B cell (primary cell): ENCODE measurements around the gene MOK. TPM values are rescaled to one million over a fixed set of nuclear protein-coding genes. Genes with fewer than 3 reads are reported as not detected.

ENCODE experiments used
- ATAC-seq: fragments of 200-7000 bp; cut with Tn5 transposase; one replicate; pipeline ENCODE4 v1.10.0; 2021; ENCODE audit warnings: low read depth, mild to moderate bottlenecking, moderate number of reproducible peaks, moderate library complexity
- CTCF ChIA-PET: fragments of 350-600 bp; sonication (Branson Sonifier 250); formaldehyde crosslinking; loops from one replicate; lab custom pipeline; 2021; ENCODE audit warnings: antibody characterized with exemption, inconsistent platforms; lab: Charles Lee
- POLR2A ChIA-PET: fragments of 350-600 bp; sonication (Branson Sonifier 250); formaldehyde crosslinking; loops from one replicate; lab custom pipeline; 2021; ENCODE audit warnings: antibody characterized with exemption; lab: Charles Lee
- DNase-seq: peaks from one replicate; pipeline ENCODE4 v3.0.0; 2013
- H2AFZ ChIP-seq: 2 replicates; pipeline ENCODE4 v1.6.1; 2012; ENCODE audit warnings: mild to moderate bottlenecking, low read depth, low read length; ENCODE audit not compliant: insufficient read depth, poor library complexity, severe bottlenecking
- H3K27ac ChIP-seq, 2 donors: 1 replicate in 1 of 2; 2 replicates in 1 of 2; pipeline ENCODE4 v1.5.1; 2012 to 2013; ENCODE audit warnings: low read length in 2 of 2, mild to moderate bottlenecking in 2 of 2, moderate library complexity in 1 of 2
- H3K27me3 ChIP-seq, 4 experiments: fragments of 200-600 bp in 1 of 4; sonication (generic) in 1 of 4; replicated peaks in 1 of 4; 1 replicate in 2 of 4; 2 replicates in 2 of 4; pipeline versions ENCODE4 v1.6.1 to v1.7.0; 2013 to 2016; ENCODE audit warnings: low read length in 3 of 4, mild to moderate bottlenecking in 2 of 4, mixed read lengths in 1 of 4, moderate library complexity in 1 of 4; ENCODE audit not compliant: insufficient read depth in 4 of 4, control insufficient read depth in 3 of 4; ENCODE audit errors: control extremely low read depth in 1 of 4
- H3K36me3 ChIP-seq, 2 experiments: replicated peaks in 1 of 2; 1 replicate in 1 of 2; 2 replicates in 1 of 2; pipeline versions ENCODE4 v1.6.1 to v1.7.1; 2013; ENCODE audit warnings: low read length in 1 of 2; ENCODE audit not compliant: insufficient read depth in 2 of 2, control insufficient read depth in 1 of 2; ENCODE audit errors: control extremely low read depth in 1 of 2, extremely low read depth in 1 of 2
- H3K4me1 ChIP-seq, 2 donors: fragments of 200-600 bp in 1 of 2; sonication (generic) in 1 of 2; 1 replicate in 1 of 2; 2 replicates in 1 of 2; pipeline versions ENCODE4 v1.5.1 to v1.6.1; 2013 to 2017; ENCODE audit warnings: low read length in 2 of 2; ENCODE audit not compliant: control insufficient read depth in 2 of 2, insufficient read depth in 2 of 2
- H3K4me2 ChIP-seq: replicated peaks from 2 replicates; pipeline ENCODE3; 2012; ENCODE audit warnings: mild to moderate bottlenecking, low read depth, low read length; ENCODE audit not compliant: poor library complexity, severe bottlenecking
- H3K4me3 ChIP-seq, 5 experiments: fragments of 200-600 bp in 1 of 5; sonication (generic) in 1 of 5; 1 replicate in 3 of 5; 2 replicates in 2 of 5; pipeline versions ENCODE4 v1.5.1 to v1.7.0; 2011 to 2016; ENCODE audit warnings: low read length in 4 of 5, mild to moderate bottlenecking in 4 of 5, low read depth in 2 of 5, control low read depth in 1 of 5, moderate library complexity in 1 of 5; ENCODE audit not compliant: insufficient read depth in 1 of 5; ENCODE audit errors: control extremely low read depth in 1 of 5, extremely low read depth in 1 of 5
- H3K79me2 ChIP-seq: fragments of 200-600 bp; sonication (generic); one replicate; pipeline ENCODE4 v1.6.0; 2016; ENCODE audit warnings: low read length; ENCODE audit not compliant: control insufficient read depth, insufficient read depth
- H3K9ac ChIP-seq: fragments of 200-600 bp; sonication (generic); 2 replicates; pipeline ENCODE4 v1.6.1; 2017; ENCODE audit warnings: mild to moderate bottlenecking, low read length, moderate library complexity
- H3K9me3 ChIP-seq, 3 donors: one replicate each; pipeline versions ENCODE4 v1.6.1 to v1.7.1; 2013; ENCODE audit warnings: low read length in 2 of 3; ENCODE audit not compliant: control insufficient read depth in 2 of 3, insufficient read depth in 1 of 3; ENCODE audit errors: control extremely low read depth in 1 of 3
- H4K20me1 ChIP-seq: 2 replicates; pipeline ENCODE4 v1.6.0; 2012; ENCODE audit warnings: mild to moderate bottlenecking, low read length; ENCODE audit not compliant: insufficient read depth, control insufficient read depth, poor library complexity, severe bottlenecking
- H3K27ac Mint-ChIP-seq: one replicate; pipeline ENCODE4 v1.8.0; 2021; ENCODE audit warnings: mixed read lengths
- H3K27me3 Mint-ChIP-seq: one replicate; pipeline ENCODE4 v1.8.0; 2021; ENCODE audit warnings: mixed read lengths
- H3K4me1 Mint-ChIP-seq: one replicate; pipeline ENCODE4 v1.8.0; 2021; ENCODE audit warnings: mixed read lengths
- H3K4me3 Mint-ChIP-seq: one replicate; pipeline ENCODE4 v1.8.0; 2021; ENCODE audit warnings: mixed read lengths
- H3K9me3 Mint-ChIP-seq: one replicate; pipeline ENCODE4 v1.8.0; 2022; ENCODE audit warnings: mixed read lengths; ENCODE audit not compliant: insufficient read depth
- CTCF ChIP-seq: fragments of 200-600 bp; IDR thresholded peaks from one replicate; pipeline ENCODE4 v1.8.0; 2022; ENCODE audit warnings: antibody characterized with exemption, mild to moderate bottlenecking
- EZH2 ChIP-seq: IDR thresholded peaks from 2 replicates; pipeline ENCODE4 v1.6.1; 2012; ENCODE audit warnings: borderline replicate concordance, low read depth, mild to moderate bottlenecking, moderate library complexity, low read length; ENCODE audit not compliant: insufficient read depth, poor library complexity, severe bottlenecking
- WGBS: methylation state at CpG from one replicate; pipeline ENCODE4 v1.1.5; 2013; ENCODE audit warnings: missing lambda C conversion rate; ENCODE audit not compliant: insufficient coverage; 5-methylcytosine and 5-hydroxymethylcytosine counted together
- intact Hi-C: fragments of 100-400 bp; cut with micrococcal nuclease; formaldehyde crosslinking; loops from one replicate; pipeline ENCODE4 v1.10.0; 2022
- polyA plus RNA-seq: library from polyadenylated mRNA; depleted of rRNA; stranded (reverse); fragments of >200 nt; gene quantifications from 2 replicates; pipeline ENCODE4 v1.2.3, GENCODE V29; 2012
- total RNA-seq, 2 donors: library from RNA; stranded (reverse); fragments of 120-200 nt in 1 of 2; gene quantifications; 1 replicate in 1 of 2; 2 replicates in 1 of 2; pipeline versions ENCODE4 v1.2.3 to v1.2.4, GENCODE V29; 2013 to 2022

The MOK gene
- total and polyA plus RNA-seq, 2 donors (not counting 1 experiment from before 2014, with no cell fraction given), result 1.2 to 3.0 TPM

GRCh38 chr14:102326583-102326982 lies 21.6 kb upstream of the MOK start:
- no peak overlapping the region for H3K9ac ChIP-seq
- CTCF ChIA-PET, result no interaction called here
- no peak overlapping the region for H2AFZ ChIP-seq
- 97% methylated on average over 14 of the region's 14 CpGs for WGBS
- no peak overlapping the region for H3K4me3 ChIP-seq
- no peaks in the 10 kb centered on the region for H3K27me3 ChIP-seq
- no peak overlapping the region for H3K4me2 ChIP-seq
- intact Hi-C loops, result no loop called here
- peaks cover 0 to 4% of the 10 kb centered on the region in 2 experiments for H3K36me3 ChIP-seq
- POLR2A ChIA-PET, result no interaction called here
- no peak overlapping the region for H3K27ac ChIP-seq
- no peak overlapping the region for H3K27ac Mint-ChIP-seq
- H3K9me3 Mint-ChIP-seq, result no peaks in the 10 kb centered on the region
- H3K9me3 ChIP-seq, result no peaks in the 10 kb centered on the region
- no peaks in the 10 kb centered on the region for H3K79me2 ChIP-seq
- peaks cover 9% of the 10 kb centered on the region for H3K4me1 Mint-ChIP-seq
- no peak for TF ChIP-seq EZH2
- no peak for TF ChIP-seq CTCF
- H3K4me3 Mint-ChIP-seq, result no peak overlapping the region
- no peaks in the 10 kb centered on the region for H4K20me1 ChIP-seq
- H3K4me1 ChIP-seq, result no peaks in the 10 kb centered on the region
- H3K27me3 Mint-ChIP-seq, result no peaks in the 10 kb centered on the region
- DNase-seq, result no peak
- no peak for ATAC-seq

- Histone ChIP-seq H3K27ac (no peak overlapping the region), H2AFZ (no peak overlapping the region), H3K36me3 (peaks cover 0 to 4% of the 10 kb centered on the region in 2 experiments), H4K20me1 (no peaks in the 10 kb centered on the region), H3K4me3 (no peak overlapping the region), H3K4me2 (no peak overlapping the region), H3K9ac (no peak overlapping the region), H3K9me3 (no peaks in the 10 kb centered on the region), H3K27me3 (no peaks in the 10 kb centered on the region), H3K4me1 (peaks cover 0 to 2% of the 10 kb centered on the region in 2 donors), H3K79me2 (no peaks in the 10 kb centered on the region)
- WGBS, result 94% methylated on average over 8 of the region's 9 CpGs
- H3K9me3 Mint-ChIP-seq, result no peaks in the 10 kb centered on the region
- H3K27me3 Mint-ChIP-seq, result no peaks in the 10 kb centered on the region
- ChIA-PET POLR2A (interaction anchor here (0.6 kb wide), 1 partner anchor 283 kb away, joined by 3 read pairs; no protein-coding TSS in a partner anchor), CTCF (interaction anchor here (1.4 to 2.8 kb wide), 2 partner anchors 9 to 11 kb away, joined by 3 to 10 read pairs; no protein-coding TSS in a partner anchor)
- TF ChIP-seq CTCF (no peak), EZH2 (no peak)
- H3K4me1 Mint-ChIP-seq, result peaks cover 15% of the 10 kb centered on the region
- ATAC-seq (no peak), DNase-seq (no peak)
- H3K27ac Mint-ChIP-seq, result no peak overlapping the region
- intact Hi-C loops, result no loop called here
- no peak overlapping the region for H3K4me3 Mint-ChIP-seq
Measured at GRCh38 chr14:102325791-102326345, 20.9 kb upstream of the MOK start.
